NCI-H524 treated with DMSO at 0.1 percent for 48 hours (cell line): ENCODE results near the gene HEBP2.
"Not testable (repeated sequence)": the region's sequence is repeated elsewhere in the genome, so short reads cannot be mapped to it uniquely, and the experiment has no call there.

Experiments used
- DNase-seq: peaks from one replicate; lab custom pipeline; 2025; lab: John Stamatoyannopoulos, UW

Gene HEBP2

GRCh38 chr6:138424004-138424904, 20.2 kb downstream of the HEBP2 start:
- DNase-seq: no peak

GRCh38 chr6:138425256-138425655, 21.2 kb downstream of the HEBP2 start:
- not testable (repeated sequence) for DNase-seq

- DNase-seq: no peak
Measured at GRCh38 chr6:138426500-138427123, 22.6 kb downstream of the HEBP2 start.

- no peak for DNase-seq
Measured at GRCh38 chr6:138427701-138428100, 23.7 kb downstream of the HEBP2 start.

GRCh38 chr6:138428944-138429598, 25.0 kb downstream of the HEBP2 start:
- DNase-seq: no peak

- no peak for DNase-seq
Measured at GRCh38 chr6:138429761-138430160, 25.7 kb downstream of the HEBP2 start.

- DNase-seq: no peak
Measured at GRCh38 chr6:138430361-138431145, 26.5 kb downstream of the HEBP2 start.

GRCh38 chr6:138431256-138432062, 27.4 kb downstream of the HEBP2 start:
- no peak for DNase-seq

GRCh38 chr6:138432063-138432356, 28.0 kb downstream of the HEBP2 start:
- no peak for DNase-seq

GRCh38 chr6:138434096-138434495, 30.1 kb downstream of the HEBP2 start:
- no peak for DNase-seq

GRCh38 chr6:138434925-138435324, 30.9 kb downstream of the HEBP2 start:
- no peak for DNase-seq

- no peak for DNase-seq
Measured at GRCh38 chr6:138439546-138439945, 35.5 kb downstream of the HEBP2 start.

GRCh38 chr6:138440296-138440695, 36.3 kb downstream of the HEBP2 start:
- DNase-seq: no peak

- DNase-seq: no peak
Measured at GRCh38 chr6:138440758-138441357, 36.8 kb downstream of the HEBP2 start.

GRCh38 chr6:138441965-138442364, 37.9 kb downstream of the HEBP2 start:
- no peak for DNase-seq

GRCh38 chr6:138442663-138443062, 38.6 kb downstream of the HEBP2 start:
- DNase-seq: no peak

- no peak for DNase-seq
Measured at GRCh38 chr6:138443979-138444378, 40.0 kb downstream of the HEBP2 start.

- no peak for DNase-seq
Measured at GRCh38 chr6:138446821-138447220, 42.8 kb downstream of the HEBP2 start.

- DNase-seq: no peak
Measured at GRCh38 chr6:138450445-138450844, 46.4 kb downstream of the HEBP2 start.

- no peak for DNase-seq
Measured at GRCh38 chr6:138451043-138451442, 47.0 kb downstream of the HEBP2 start.
